Fibroblast of pulmonary artery (primary cell): Measurements from ENCODE around the gene GNG12.
A peak's percentile ranks its signal among the peaks of the same experiment; 100 is the strongest.

ENCODE experiments used
- DNase-seq: peaks from one replicate; pipeline ENCODE4 v3.0.0-alpha.2; 2010; ENCODE audit warnings: low read depth
- H3K4me3 ChIP-seq: replicated peaks from 2 replicates; pipeline ENCODE4 v1.5.1; 2011; ENCODE audit warnings: low read depth, mild to moderate bottlenecking, control low read depth, low read length, moderate library complexity
- TF ChIP-seq, protein P1 (sequence below): IDR thresholded peaks from 2 replicates; pipeline ENCODE4 v1.5.1; 2011; ENCODE audit warnings: mild to moderate bottlenecking, control low read depth, low read length, inconsistent platforms; ENCODE audit errors: missing control alignments

Gene GNG12

DNA sequence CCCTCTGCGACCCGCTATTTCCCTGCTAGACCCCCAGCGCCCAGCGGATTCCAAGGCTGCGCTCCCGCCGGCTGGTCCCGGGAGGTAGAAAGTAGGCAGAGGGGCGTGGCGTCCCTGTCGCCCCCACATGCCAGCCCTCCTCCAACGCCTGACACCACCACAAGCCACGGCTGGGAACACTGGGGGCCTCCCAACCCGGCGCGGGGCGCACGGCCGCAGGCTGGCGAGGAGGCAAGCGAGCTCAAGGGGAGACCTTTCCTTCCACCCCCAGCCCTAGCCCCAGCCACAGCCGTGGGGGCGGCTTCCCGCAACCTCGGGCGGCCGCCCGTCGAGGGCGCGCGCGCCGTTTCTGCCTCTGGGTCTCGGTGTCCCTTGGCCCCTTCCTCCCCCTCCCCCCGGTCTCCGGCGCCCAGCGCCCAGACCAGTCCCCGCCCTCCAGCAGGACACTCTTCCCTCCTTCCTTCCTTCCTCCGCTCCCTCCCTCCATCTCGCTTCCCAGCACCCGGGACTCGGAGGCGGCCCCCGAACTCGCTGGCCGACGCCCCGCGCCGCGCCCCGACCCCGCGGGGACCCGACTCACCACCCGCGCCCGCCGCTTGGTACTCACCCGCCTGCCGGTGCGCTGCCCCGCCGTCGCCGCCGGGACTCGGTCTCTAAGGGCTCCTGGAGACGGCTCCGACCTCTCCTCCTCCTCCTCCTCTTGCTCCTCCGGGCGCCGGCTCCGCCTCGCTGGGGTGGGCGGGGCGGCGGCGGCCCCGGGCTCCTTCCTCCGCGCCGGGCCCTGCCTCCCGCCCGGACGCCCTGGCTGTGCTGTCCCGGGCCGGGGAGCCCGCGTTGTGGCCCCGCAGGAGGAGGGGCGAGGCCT lies at the start of gene GNG12:
TSS of gene GNG12 (minus strand) at position 731 of the 865 bp plus-strand sequence. CDS start 125,781 bp downstream, outside the sequence.
- DNase-seq: peak; percentile 71
- TF ChIP-seq, protein P1, sequence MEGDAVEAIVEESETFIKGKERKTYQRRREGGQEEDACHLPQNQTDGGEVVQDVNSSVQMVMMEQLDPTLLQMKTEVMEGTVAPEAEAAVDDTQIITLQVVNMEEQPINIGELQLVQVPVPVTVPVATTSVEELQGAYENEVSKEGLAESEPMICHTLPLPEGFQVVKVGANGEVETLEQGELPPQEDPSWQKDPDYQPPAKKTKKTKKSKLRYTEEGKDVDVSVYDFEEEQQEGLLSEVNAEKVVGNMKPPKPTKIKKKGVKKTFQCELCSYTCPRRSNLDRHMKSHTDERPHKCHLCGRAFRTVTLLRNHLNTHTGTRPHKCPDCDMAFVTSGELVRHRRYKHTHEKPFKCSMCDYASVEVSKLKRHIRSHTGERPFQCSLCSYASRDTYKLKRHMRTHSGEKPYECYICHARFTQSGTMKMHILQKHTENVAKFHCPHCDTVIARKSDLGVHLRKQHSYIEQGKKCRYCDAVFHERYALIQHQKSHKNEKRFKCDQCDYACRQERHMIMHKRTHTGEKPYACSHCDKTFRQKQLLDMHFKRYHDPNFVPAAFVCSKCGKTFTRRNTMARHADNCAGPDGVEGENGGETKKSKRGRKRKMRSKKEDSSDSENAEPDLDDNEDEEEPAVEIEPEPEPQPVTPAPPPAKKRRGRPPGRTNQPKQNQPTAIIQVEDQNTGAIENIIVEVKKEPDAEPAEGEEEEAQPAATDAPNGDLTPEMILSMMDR: no peak
- peak within 1 kb of the TSS; percentile 86 for H3K4me3 ChIP-seq

DNA sequence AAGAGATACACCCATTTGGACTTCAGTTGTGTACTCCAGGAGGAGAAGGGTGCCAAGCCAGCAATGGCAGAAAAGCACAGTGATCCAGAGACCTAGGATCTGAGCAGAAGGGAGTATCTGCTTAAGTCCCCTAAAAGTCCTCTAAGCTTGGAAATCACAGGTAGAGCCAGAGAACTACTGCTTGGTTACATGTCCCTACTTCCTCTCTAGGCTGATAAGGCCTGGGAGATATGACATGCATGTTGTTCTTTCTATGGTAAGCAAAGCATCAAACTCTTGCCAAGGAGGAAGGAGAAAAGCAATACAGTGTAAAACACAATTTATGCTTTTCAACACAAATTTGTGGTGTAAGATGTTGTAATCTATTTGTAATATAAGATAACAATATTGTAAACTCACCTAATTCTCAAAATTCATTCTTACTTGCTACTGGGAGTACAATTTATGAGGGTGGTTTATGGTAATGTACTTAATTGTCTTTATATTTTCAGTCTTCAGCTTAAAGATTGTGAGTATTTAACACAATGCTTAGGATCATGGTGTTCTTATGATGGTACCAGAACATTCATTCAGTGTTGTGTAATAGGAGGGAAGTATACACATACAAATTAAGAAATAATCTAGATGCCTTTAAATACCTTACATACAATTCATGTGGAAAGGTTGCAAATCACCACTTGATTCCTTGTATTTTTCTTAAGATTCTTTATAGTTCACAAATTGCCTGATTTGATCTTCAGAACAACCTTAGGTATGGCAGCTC lies 49.1 kb upstream of the GNG12 start:
- DNase-seq: peak; percentile 11
- TF ChIP-seq, protein P1: no peak
- H3K4me3 ChIP-seq: no peak overlapping the region

- DNase-seq: peak; percentile 85
- no peak overlapping the region for H3K4me3 ChIP-seq
- TF ChIP-seq, protein P1: no peak
Measured at GRCh38 chr1:67880056-67880601, 46.9 kb upstream of the GNG12 start.

DNA sequence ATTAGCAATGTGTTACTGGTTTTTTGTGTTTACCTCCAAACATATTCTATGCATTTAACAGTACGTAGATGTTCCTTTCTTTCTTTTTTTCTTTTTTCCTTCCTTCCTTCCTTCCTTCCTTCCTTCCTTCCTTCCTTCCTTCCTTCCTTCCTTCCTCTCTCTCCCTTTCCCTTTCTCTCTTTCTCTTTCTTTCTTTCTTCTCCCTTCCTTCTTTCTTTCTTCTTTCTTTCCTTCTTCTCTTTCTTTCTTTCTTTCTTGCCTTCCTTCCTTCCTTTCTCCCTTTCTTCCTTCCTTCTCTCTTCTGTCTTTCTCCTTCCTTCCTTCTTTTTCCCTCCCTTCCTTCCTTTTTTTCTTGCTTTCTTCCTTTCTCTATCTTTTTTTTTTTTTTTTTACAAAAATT lies 46.2 kb upstream of the GNG12 start:
- no peak overlapping the region for H3K4me3 ChIP-seq
- TF ChIP-seq, protein P1: no peak
- DNase-seq: no peak

- TF ChIP-seq, protein P1: no peak
- H3K4me3 ChIP-seq: no peak overlapping the region
- no peak for DNase-seq
Measured at GRCh38 chr1:67874501-67875111, 41.3 kb upstream of the GNG12 start.

DNA sequence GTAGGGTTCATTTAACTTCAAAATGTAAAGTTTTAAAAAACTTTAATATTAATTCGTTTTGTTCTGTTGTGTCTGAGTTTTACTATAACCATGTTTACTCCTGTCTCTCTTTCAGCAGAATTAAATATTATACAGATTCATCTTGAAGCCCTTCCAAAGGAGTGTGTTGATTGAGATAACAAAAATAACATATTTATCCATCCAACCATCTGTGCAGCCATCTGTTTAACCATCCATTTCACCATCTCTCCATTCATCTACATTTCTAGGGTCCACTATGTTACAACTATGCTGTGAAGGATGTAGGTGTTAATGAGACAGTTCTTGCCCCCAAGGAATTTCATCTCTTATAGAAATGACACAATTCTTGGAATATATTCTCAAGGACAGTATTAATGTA lies 36.0 kb upstream of the GNG12 start:
- TF ChIP-seq, protein P1: no peak
- DNase-seq: no peak

More for the DNA sequence above, 36.0 kb upstream of the GNG12 start:
- H3K4me3 ChIP-seq: no peak overlapping the region
